ENCODE results near the gene RPS16.
A peak's percentile ranks its signal among the peaks of the same experiment; 100 is the strongest.

- TF ChIP-seq POLR2A (IDR thresholded peaks at IDR 0.05) (peak; percentile 73 to 75), CTCF (IDR thresholded peaks at IDR 0.05) (peak in 1 of 5 experiments; percentile 48)
Measured at GRCh38 chr19:39403331-39404312, 32.1 kb downstream of the RPS16 start.
